ENCODE data around the gene HUNK.

DNA sequence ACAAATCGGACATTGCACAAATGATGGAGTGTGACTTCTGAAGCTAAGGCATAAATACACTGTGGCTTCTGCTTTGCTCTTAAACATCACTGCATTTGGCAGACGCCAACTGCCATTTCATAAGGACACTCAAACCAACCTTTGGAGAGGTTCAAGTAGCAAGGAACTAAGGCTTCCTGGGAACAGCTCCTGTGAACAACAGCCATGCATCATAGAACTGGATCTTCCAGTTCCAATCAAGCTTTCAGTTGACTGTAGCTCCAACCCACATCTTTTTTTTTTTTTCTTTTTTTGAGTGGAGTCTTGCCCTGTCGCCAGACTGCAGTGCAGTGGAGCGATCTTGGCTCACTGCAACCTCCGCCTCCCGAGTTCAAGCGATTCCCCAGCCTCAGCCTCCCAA, 10.7 kb upstream of the HUNK start:
- TF ChIP-seq, protein P1, sequence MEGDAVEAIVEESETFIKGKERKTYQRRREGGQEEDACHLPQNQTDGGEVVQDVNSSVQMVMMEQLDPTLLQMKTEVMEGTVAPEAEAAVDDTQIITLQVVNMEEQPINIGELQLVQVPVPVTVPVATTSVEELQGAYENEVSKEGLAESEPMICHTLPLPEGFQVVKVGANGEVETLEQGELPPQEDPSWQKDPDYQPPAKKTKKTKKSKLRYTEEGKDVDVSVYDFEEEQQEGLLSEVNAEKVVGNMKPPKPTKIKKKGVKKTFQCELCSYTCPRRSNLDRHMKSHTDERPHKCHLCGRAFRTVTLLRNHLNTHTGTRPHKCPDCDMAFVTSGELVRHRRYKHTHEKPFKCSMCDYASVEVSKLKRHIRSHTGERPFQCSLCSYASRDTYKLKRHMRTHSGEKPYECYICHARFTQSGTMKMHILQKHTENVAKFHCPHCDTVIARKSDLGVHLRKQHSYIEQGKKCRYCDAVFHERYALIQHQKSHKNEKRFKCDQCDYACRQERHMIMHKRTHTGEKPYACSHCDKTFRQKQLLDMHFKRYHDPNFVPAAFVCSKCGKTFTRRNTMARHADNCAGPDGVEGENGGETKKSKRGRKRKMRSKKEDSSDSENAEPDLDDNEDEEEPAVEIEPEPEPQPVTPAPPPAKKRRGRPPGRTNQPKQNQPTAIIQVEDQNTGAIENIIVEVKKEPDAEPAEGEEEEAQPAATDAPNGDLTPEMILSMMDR (IDR thresholded peaks at IDR 0.05; ENCODE audit: low read length), result no peak
- TF ChIP-seq EZH2 (optimal IDR thresholded peaks at IDR 0.05; ENCODE audit: low read depth, low read length) (no peak), EZH2phosphoT487 (IDR thresholded peaks at IDR 0.05; ENCODE audit: low read length) (no peak)

All from MM.1S (cell line).